ENCODE measurements around the gene ZC2HC1B. TPM values are rescaled to one million over a fixed set of nuclear protein-coding genes. Genes with fewer than 3 reads are reported as not detected.

ZC2HC1B gene
- polyA plus RNA-seq, 3 donors = not detected

- H3K27me3 Mint-ChIP-seq (ENCODE audit: low read depth in 3 of 3) = peaks cover 0 to 3% (median 0%) of the 10 kb centered on the region in 3 donors
- Histone ChIP-seq H3K4me2 (replicated peaks; ENCODE audit: extremely low read depth, low read length, poor library complexity, severe bottlenecking) (no peak overlapping the region), H3K79me2 (ENCODE audit: insufficient read depth, low read length) (no peaks in the 10 kb centered on the region), H2AFZ (ENCODE audit: insufficient read depth, low read depth, low read length, poor library complexity, severe bottlenecking) (no peak overlapping the region), H3K36me3 (replicated peaks in 1 of 2; ENCODE audit: control insufficient read depth in 1 of 2, insufficient read depth in 2 of 2, low read length in 2 of 2) (peaks cover 9 to 22% of the 10 kb centered on the region in 2 donors), H3K4me3 (replicated peaks in 1 of 3; ENCODE audit: low read depth in 2 of 3, low read length in 3 of 3) (no peak overlapping the region), H3K27ac (ENCODE audit: low read depth in 1 of 2, low read length in 2 of 2) (no peak overlapping the region), H3K27me3 (ENCODE audit: control insufficient read depth in 2 of 2, insufficient read depth in 2 of 2, low read length in 2 of 2) (no peaks in the 10 kb centered on the region), H4K20me1 (ENCODE audit: insufficient read depth, low read length) (no peaks in the 10 kb centered on the region), H3K9ac (ENCODE audit: insufficient read depth, low read length, poor library complexity, severe bottlenecking) (no peak overlapping the region), H3K9me3 (replicated peaks in 1 of 2; ENCODE audit: control insufficient read depth in 1 of 2, insufficient read depth in 1 of 2, low read length in 2 of 2) (no peaks in the 10 kb centered on the region), H3K4me1 (ENCODE audit: control insufficient read depth in 1 of 2, insufficient read depth in 2 of 2, low read length in 2 of 2) (no peaks in the 10 kb centered on the region)
- H3K36me3 Mint-ChIP-seq = peaks cover 24 to 31% of the 10 kb centered on the region in 2 donors
- H3K4me3 Mint-ChIP-seq = no peak overlapping the region
- TF ChIP-seq CTCF (IDR thresholded peaks at IDR 0.05) = no peak
- 94% methylated on average over 3 of the region's 9 CpGs for WGBS (ENCODE audit: insufficient coverage)
- intact Hi-C loops (cut with micrococcal nuclease) = loop anchor here in 1 of 2 donors (10.0 kb wide), 1 partner anchor 387 kb away; no protein-coding TSS in a partner anchor
- peak overlapping the region in 1 of 7 donors; percentile 12 for H3K27ac Mint-ChIP-seq
- DNase-seq = no peak
- no peaks in the 10 kb centered on the region for H3K4me1 Mint-ChIP-seq
- peaks cover 0 to 14% (median 0%) of the 10 kb centered on the region in 7 donors for H3K9me3 Mint-ChIP-seq
Measured at GRCh38 chr6:143952060-143952778, 87.9 kb downstream of the ZC2HC1B start.

GRCh38 chr6:143952947-143953701, 88.8 kb downstream of the ZC2HC1B start:
- peaks cover 0 to 3% (median 0%) of the 10 kb centered on the region in 3 donors for H3K27me3 Mint-ChIP-seq (ENCODE audit: low read depth in 3 of 3)
- no peak overlapping the region for H3K27ac Mint-ChIP-seq
- H3K36me3 Mint-ChIP-seq = peaks cover 16 to 22% of the 10 kb centered on the region in 2 donors
- no peaks in the 10 kb centered on the region for H4K20me1 ChIP-seq (ENCODE audit: insufficient read depth, low read length)
- H3K4me2 ChIP-seq (replicated peaks; ENCODE audit: extremely low read depth, low read length, poor library complexity, severe bottlenecking) = no peak overlapping the region
- H3K36me3 ChIP-seq (replicated peaks in 1 of 2; ENCODE audit: control insufficient read depth in 1 of 2, insufficient read depth in 2 of 2, low read length in 2 of 2) = peaks cover 3 to 14% of the 10 kb centered on the region in 2 donors
- H3K27ac ChIP-seq (ENCODE audit: low read depth in 1 of 2, low read length in 2 of 2) = no peak overlapping the region
- no peak for TF ChIP-seq CTCF (IDR thresholded peaks at IDR 0.05)
- no peak overlapping the region for H3K9ac ChIP-seq (ENCODE audit: insufficient read depth, low read length, poor library complexity, severe bottlenecking)
- H3K9me3 ChIP-seq (replicated peaks in 1 of 2; ENCODE audit: control insufficient read depth in 1 of 2, insufficient read depth in 1 of 2, low read length in 2 of 2) = no peaks in the 10 kb centered on the region
- no peaks in the 10 kb centered on the region for H3K27me3 ChIP-seq (ENCODE audit: control insufficient read depth in 2 of 2, insufficient read depth in 2 of 2, low read length in 2 of 2)
- peaks cover 0 to 8% (median 0%) of the 10 kb centered on the region in 7 donors for H3K9me3 Mint-ChIP-seq
- H3K4me3 Mint-ChIP-seq = no peak overlapping the region
- no peaks in the 10 kb centered on the region for H3K4me1 Mint-ChIP-seq
- intact Hi-C loops (cut with micrococcal nuclease) = loop anchor here in 1 of 2 donors (10.0 kb wide), 1 partner anchor 388 kb away; no protein-coding TSS in a partner anchor
- no peak overlapping the region for H3K4me3 ChIP-seq (replicated peaks in 1 of 3; ENCODE audit: low read depth in 2 of 3, low read length in 3 of 3)
- H3K79me2 ChIP-seq (ENCODE audit: insufficient read depth, low read length) = no peaks in the 10 kb centered on the region
- 91% methylated on average over 4 of the region's 4 CpGs for WGBS (ENCODE audit: insufficient coverage)
- no peak overlapping the region for H2AFZ ChIP-seq (ENCODE audit: insufficient read depth, low read depth, low read length, poor library complexity, severe bottlenecking)
- no peaks in the 10 kb centered on the region for H3K4me1 ChIP-seq (ENCODE audit: control insufficient read depth in 1 of 2, insufficient read depth in 2 of 2, low read length in 2 of 2)
- no peak for DNase-seq

Data from CD14-positive monocyte (primary cell).